H9 (cell line): Measurements from ENCODE around the gene FOXI1. TPM values are rescaled to one million over a fixed set of nuclear protein-coding genes. Genes with fewer than 3 reads are reported as not detected.
"Not testable (repeated sequence)": the region's sequence is repeated elsewhere in the genome, so short reads cannot be mapped to it uniquely, and the experiment has no call there.

Experiments
- DNase-seq: peaks from one replicate; pipeline ENCODE4 v3.0.0-alpha.2; 2017
- H2AFZ ChIP-seq: one replicate; pipeline ENCODE4 v1.6.1; 2013; ENCODE audit warnings: mild to moderate bottlenecking, low read length, control low read depth, moderate library complexity
- H2AK5ac ChIP-seq: 2 replicates; pipeline ENCODE4 v1.6.1; 2013; ENCODE audit warnings: low read length, control low read depth, mixed read lengths; ENCODE audit not compliant: insufficient read length
- H2BK120ac ChIP-seq: one replicate; pipeline ENCODE4 v1.6.1; 2013; ENCODE audit warnings: low read depth, mild to moderate bottlenecking, low read length, control low read depth, inconsistent platforms; ENCODE audit not compliant: poor library complexity, severe bottlenecking
- H2BK12ac ChIP-seq: 2 replicates; pipeline ENCODE4 v1.6.1; 2013; ENCODE audit warnings: low read length, control low read depth, mixed read lengths, low read depth; ENCODE audit not compliant: insufficient read length
- H2BK15ac ChIP-seq: 2 replicates; pipeline ENCODE4 v1.6.1; 2013; ENCODE audit warnings: low read depth, low read length, control low read depth
- H2BK20ac ChIP-seq: one replicate; pipeline ENCODE4 v1.6.1; 2013; ENCODE audit warnings: low read depth, mild to moderate bottlenecking, low read length, control low read depth, inconsistent platforms; ENCODE audit not compliant: poor library complexity, severe bottlenecking
- H2BK5ac ChIP-seq: 2 replicates; pipeline ENCODE4 v1.6.1; 2013; ENCODE audit warnings: low read length, control low read depth, mixed read lengths; ENCODE audit not compliant: insufficient read length
- H3K14ac ChIP-seq: 2 replicates; pipeline ENCODE4 v1.6.1; 2013; ENCODE audit warnings: low read length, control low read depth; ENCODE audit not compliant: insufficient read depth
- H3K18ac ChIP-seq: 2 replicates; pipeline ENCODE4 v1.6.1; 2013; ENCODE audit warnings: low read depth, mild to moderate bottlenecking, mixed read lengths, low read length, control low read depth; ENCODE audit not compliant: insufficient read length
- H3K23ac ChIP-seq: 2 replicates; pipeline ENCODE4 v1.6.1; 2013; ENCODE audit warnings: low read length, control low read depth, mixed read lengths, low read depth; ENCODE audit not compliant: insufficient read length
- H3K23me2 ChIP-seq: 2 replicates; pipeline ENCODE4 v1.6.1; 2013; ENCODE audit warnings: low read depth, mild to moderate bottlenecking, mixed read lengths, low read length, control low read depth; ENCODE audit not compliant: insufficient read length, poor library complexity, severe bottlenecking
- H3K27ac ChIP-seq: 2 replicates; pipeline ENCODE4 v1.5.1; 2013; ENCODE audit warnings: low read length, control low read depth, mixed read lengths, low read depth; ENCODE audit not compliant: insufficient read length
- H3K27me3 ChIP-seq: 2 replicates; pipeline ENCODE4 v1.6.1; 2013; ENCODE audit warnings: low read length, control low read depth, inconsistent platforms; ENCODE audit not compliant: insufficient read depth
- H3K4ac ChIP-seq: 2 replicates; pipeline ENCODE4 v1.6.1; 2013; ENCODE audit warnings: low read depth, mild to moderate bottlenecking, control low read depth, inconsistent platforms, low read length, moderate library complexity
- H3K4me1 ChIP-seq: 2 replicates; pipeline ENCODE4 v1.6.1; 2013; ENCODE audit warnings: low read length, control low read depth, inconsistent platforms; ENCODE audit not compliant: insufficient read depth
- H3K4me2 ChIP-seq: 2 replicates; pipeline ENCODE4 v1.6.1; 2013; ENCODE audit warnings: low read length, control low read depth, mixed read lengths; ENCODE audit not compliant: insufficient read length, insufficient read depth
- H3K56ac ChIP-seq: 2 replicates; pipeline ENCODE4 v1.6.1; 2013; ENCODE audit warnings: low read depth, mild to moderate bottlenecking, mixed read lengths, low read length, control low read depth; ENCODE audit not compliant: insufficient read length
- H3K79me1 ChIP-seq: 2 replicates; pipeline ENCODE4 v1.6.1; 2013; ENCODE audit warnings: low read depth, mild to moderate bottlenecking, moderate library complexity, low read length, control low read depth, inconsistent platforms; ENCODE audit not compliant: insufficient read depth, poor library complexity, severe bottlenecking
- H3K79me2 ChIP-seq: 2 replicates; pipeline ENCODE4 v1.6.1; 2013; ENCODE audit warnings: low read length, control low read depth, inconsistent platforms; ENCODE audit not compliant: insufficient read depth
- H3K9ac ChIP-seq: 2 replicates; pipeline ENCODE4 v1.6.1; 2013; ENCODE audit warnings: low read length, control low read depth, mixed read lengths; ENCODE audit not compliant: insufficient read length; ENCODE audit errors: extremely low read depth
- H3K9me3 ChIP-seq: one replicate; pipeline ENCODE4 v1.6.1; 2013; ENCODE audit warnings: low read depth, low read length, inconsistent platforms; ENCODE audit not compliant: control insufficient read depth
- H3T11ph ChIP-seq: one replicate; pipeline ENCODE4 v1.6.1; 2013; ENCODE audit warnings: mild to moderate bottlenecking, low read length, control low read depth, inconsistent platforms
- H4K20me1 ChIP-seq: one replicate; pipeline ENCODE4 v1.6.1; 2013; ENCODE audit not compliant: control insufficient read depth, insufficient read length, insufficient read depth
- H4K5ac ChIP-seq: 2 replicates; pipeline ENCODE4 v1.6.1; 2013; ENCODE audit warnings: low read depth, mild to moderate bottlenecking, mixed read lengths, low read length, control low read depth; ENCODE audit not compliant: insufficient read length
- H4K8ac ChIP-seq: replicated peaks from 2 replicates; pipeline ENCODE4 v1.6.1; 2013; ENCODE audit warnings: low read length, control low read depth, mixed read lengths, low read depth; ENCODE audit not compliant: insufficient read length
- H4K91ac ChIP-seq: 2 replicates; pipeline ENCODE4 v1.6.1; 2013; ENCODE audit warnings: low read depth, mild to moderate bottlenecking, moderate library complexity, mixed read lengths, low read length, control low read depth; ENCODE audit not compliant: insufficient read length
- H3K27ac Mint-ChIP-seq, 3 experiments: 2 replicates in 2 of 3; 3 replicates in 1 of 3; pipeline ENCODE4 v1.8.0; 2020 to 2021; ENCODE audit warnings: mixed read lengths in 3 of 3, mild to moderate bottlenecking in 1 of 3, moderate library complexity in 1 of 3
- H3K27me3 Mint-ChIP-seq: 2 replicates; pipeline ENCODE4 v1.8.0; 2021; ENCODE audit warnings: low read depth, mild to moderate bottlenecking, moderate library complexity, mixed read lengths
- H3K36me3 Mint-ChIP-seq, 3 experiments: 2 replicates in 2 of 3; 3 replicates in 1 of 3; pipeline ENCODE4 v1.8.0; 2020 to 2021; ENCODE audit warnings: low read depth in 3 of 3, mixed read lengths in 3 of 3; ENCODE audit not compliant: insufficient read depth in 1 of 3
- H3K4me1 Mint-ChIP-seq, 2 experiments: 2 replicates each; pipeline ENCODE4 v1.8.0; 2020; ENCODE audit warnings: mixed read lengths in 2 of 2
- H3K4me3 Mint-ChIP-seq, 2 experiments: 2 replicates in 1 of 2; 3 replicates in 1 of 2; pipeline ENCODE4 v1.8.0; 2020 to 2021; ENCODE audit warnings: mild to moderate bottlenecking in 2 of 2, mixed read lengths in 2 of 2, moderate library complexity in 1 of 2
- H3K9me3 Mint-ChIP-seq, 2 experiments: 2 replicates in 1 of 2; 3 replicates in 1 of 2; pipeline ENCODE4 v1.8.0; 2020; ENCODE audit warnings: mild to moderate bottlenecking in 2 of 2, mixed read lengths in 2 of 2, moderate library complexity in 1 of 2
- WGBS: extraction: QIAGEN DNeasy Blood & Tissue Kit; methylation state at CpG from one replicate; pipeline ENCODE4 v1.1.7; 2013; ENCODE audit warnings: missing lambda C conversion rate, low lambda C conversion rate, mixed read lengths; ENCODE audit not compliant: insufficient read length; ENCODE audit errors: extremely low coverage; 5-methylcytosine and 5-hydroxymethylcytosine counted together
- total RNA-seq: library from RNA; stranded (reverse); gene quantifications from 2 replicates; pipeline ENCODE4 v1.2.1, GENCODE V29; 2021
- TF ChIP-seq, protein P1 (sequence below): fragments of 200-600 bp; sonication (generic); conservative IDR thresholded peaks from 3 replicates; pipeline ENCODE4 v1.8.0; 2021; ENCODE audit warnings: antibody characterized with exemption, mild to moderate bottlenecking

FOXI1 gene
- total RNA-seq, 1 experiment from 2014 or later = not detected

DNA sequence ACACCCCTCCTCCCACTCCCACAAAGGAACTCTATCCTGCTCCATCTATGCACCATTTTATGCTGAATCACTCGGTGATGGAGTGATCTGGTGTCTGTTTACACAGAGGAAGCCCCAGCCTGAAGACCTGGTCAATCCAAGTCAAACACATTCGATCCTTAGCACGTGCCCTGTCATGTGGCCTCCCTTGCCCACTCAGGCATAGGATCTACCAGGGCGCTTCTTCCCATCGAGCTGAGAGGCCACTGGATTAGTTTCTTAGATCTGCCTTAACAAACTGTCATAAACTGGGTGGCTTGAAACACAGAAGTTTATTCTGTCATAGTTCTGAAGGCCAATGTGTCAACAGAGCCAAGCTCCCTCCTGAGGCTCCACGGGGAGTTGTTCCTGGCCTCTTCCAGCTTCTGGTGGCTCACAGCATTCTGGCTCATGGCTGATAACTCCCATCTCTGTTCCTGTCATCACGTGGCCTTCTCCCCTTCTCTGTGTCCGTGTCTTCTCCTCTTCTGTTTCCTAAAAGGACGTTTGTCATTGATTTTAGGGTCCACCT lies 34.2 kb downstream of the FOXI1 start:
- Histone ChIP-seq H3K79me1 (no peaks in the 10 kb centered on the region), H2BK12ac (no peak overlapping the region), H3K4ac (no peak overlapping the region), H2BK20ac (no peak overlapping the region), H3K4me1 (no peaks in the 10 kb centered on the region), H2BK5ac (no peak overlapping the region), H3K27ac (no peak overlapping the region), H4K5ac (no peak overlapping the region), H3K23me2 (no peaks in the 10 kb centered on the region), H3K23ac (no peak overlapping the region), H3T11ph (no peak overlapping the region), H2BK15ac (no peak overlapping the region), H4K91ac (no peak overlapping the region), H4K20me1 (no peaks in the 10 kb centered on the region), H3K18ac (no peak overlapping the region), H3K4me2 (no peak overlapping the region), H2AK5ac (no peak overlapping the region), H3K56ac (no peak overlapping the region), H3K9me3 (no peaks in the 10 kb centered on the region), H3K14ac (no peak overlapping the region), H4K8ac (no peak overlapping the region), H2BK120ac (no peak overlapping the region), H3K9ac (no peak overlapping the region), H3K79me2 (no peaks in the 10 kb centered on the region), H3K27me3 (no peaks in the 10 kb centered on the region), H2AFZ (no peak overlapping the region)
- WGBS = no CpG with 5 or more reads among the region's 9 CpGs
- TF ChIP-seq, protein P1, sequence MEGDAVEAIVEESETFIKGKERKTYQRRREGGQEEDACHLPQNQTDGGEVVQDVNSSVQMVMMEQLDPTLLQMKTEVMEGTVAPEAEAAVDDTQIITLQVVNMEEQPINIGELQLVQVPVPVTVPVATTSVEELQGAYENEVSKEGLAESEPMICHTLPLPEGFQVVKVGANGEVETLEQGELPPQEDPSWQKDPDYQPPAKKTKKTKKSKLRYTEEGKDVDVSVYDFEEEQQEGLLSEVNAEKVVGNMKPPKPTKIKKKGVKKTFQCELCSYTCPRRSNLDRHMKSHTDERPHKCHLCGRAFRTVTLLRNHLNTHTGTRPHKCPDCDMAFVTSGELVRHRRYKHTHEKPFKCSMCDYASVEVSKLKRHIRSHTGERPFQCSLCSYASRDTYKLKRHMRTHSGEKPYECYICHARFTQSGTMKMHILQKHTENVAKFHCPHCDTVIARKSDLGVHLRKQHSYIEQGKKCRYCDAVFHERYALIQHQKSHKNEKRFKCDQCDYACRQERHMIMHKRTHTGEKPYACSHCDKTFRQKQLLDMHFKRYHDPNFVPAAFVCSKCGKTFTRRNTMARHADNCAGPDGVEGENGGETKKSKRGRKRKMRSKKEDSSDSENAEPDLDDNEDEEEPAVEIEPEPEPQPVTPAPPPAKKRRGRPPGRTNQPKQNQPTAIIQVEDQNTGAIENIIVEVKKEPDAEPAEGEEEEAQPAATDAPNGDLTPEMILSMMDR = no peak
- Mint-ChIP-seq H3K27ac (no peak overlapping the region), H3K9me3 (peaks cover 0 to 3% of the 10 kb centered on the region in 2 experiments; a peak in 1 of 5 replicates), H3K36me3 (no peaks in the 10 kb centered on the region), H3K4me3 (no peak overlapping the region), H3K4me1 (no peaks in the 10 kb centered on the region), H3K27me3 (peaks cover 5% of the 10 kb centered on the region; the same call in 1 of the 2 replicates)
- DNase-seq = no peak

DNA sequence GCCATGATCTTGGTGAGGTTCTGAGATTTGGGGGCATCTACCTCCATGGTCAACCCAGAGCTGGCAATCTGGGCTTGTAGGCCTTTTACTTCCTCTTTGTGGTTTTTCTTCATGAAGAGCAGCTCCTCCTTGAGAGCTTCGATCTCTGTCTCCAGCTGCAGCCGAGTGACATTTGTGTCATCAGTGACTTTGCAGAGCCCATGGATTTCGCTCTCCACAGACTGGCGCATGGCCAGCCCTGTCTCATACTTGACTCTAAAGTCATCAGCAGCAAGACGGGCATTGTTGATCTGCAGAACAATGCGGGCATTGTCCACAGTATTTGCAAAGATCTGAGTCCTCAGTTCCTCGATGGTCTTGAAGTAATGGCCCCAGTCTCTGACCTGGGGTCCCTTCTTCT lies 35.5 kb downstream of the FOXI1 start:
- H3K79me2 ChIP-seq, H3K18ac ChIP-seq, H3K27me3 ChIP-seq, H2AK5ac ChIP-seq, H3K4ac ChIP-seq, H2BK120ac ChIP-seq, H3K14ac ChIP-seq, H4K5ac ChIP-seq, H3K9me3 ChIP-seq, H3K9me3 Mint-ChIP-seq, H3K4me1 ChIP-seq, H3K4me3 Mint-ChIP-seq, H3K4me1 Mint-ChIP-seq, H4K8ac ChIP-seq, H4K91ac ChIP-seq, H2BK15ac ChIP-seq, H3T11ph ChIP-seq, H3K23me2 ChIP-seq, H2BK12ac ChIP-seq, H3K9ac ChIP-seq, H3K4me2 ChIP-seq, H4K20me1 ChIP-seq, H3K56ac ChIP-seq, H3K27ac ChIP-seq, DNase-seq, H3K79me1 ChIP-seq, H2BK20ac ChIP-seq, H3K27ac Mint-ChIP-seq, H3K27me3 Mint-ChIP-seq, H2BK5ac ChIP-seq, H3K36me3 Mint-ChIP-seq, H2AFZ ChIP-seq, H3K23ac ChIP-seq: not testable (repeated sequence)
- no CpG with 5 or more reads among the region's 7 CpGs for WGBS
